ENCODE data around the gene ASTN2.

The ASTN2 gene

GRCh38 chr9:116986015-116986414 lies 428.8 kb downstream of the ASTN2 start:
- DNase-seq (no peak), ATAC-seq (ENCODE audit: insufficient read depth, low read depth) (no peak)
- Histone ChIP-seq H3K36me3 (ENCODE audit: insufficient read depth, low read length) (no peaks in the 10 kb centered on the region), H3K4me1 (ENCODE audit: insufficient read depth, low read length) (no peaks in the 10 kb centered on the region), H3K27me3 (ENCODE audit: insufficient read depth, low read length, poor library complexity) (no peaks in the 10 kb centered on the region), H3K4me2 (ENCODE audit: insufficient read depth, low read length) (no peak overlapping the region), H3K79me2 (ENCODE audit: insufficient read depth, low read length) (no peaks in the 10 kb centered on the region), H3K9ac (ENCODE audit: low read depth, low read length) (no peak overlapping the region), H3K9me3 (ENCODE audit: insufficient read depth, low read length, severe bottlenecking) (no peaks in the 10 kb centered on the region), H2AFZ (ENCODE audit: low read depth, low read length) (no peak overlapping the region), H3K4me3 (ENCODE audit: low read depth in 1 of 2, low read length in 2 of 2) (no peak overlapping the region), H4K20me1 (ENCODE audit: insufficient read depth, low read length) (no peaks in the 10 kb centered on the region), H3K27ac (ENCODE audit: low read length) (no peak overlapping the region)
- TF ChIP-seq EZH2 (IDR thresholded peaks at IDR 0.05; ENCODE audit: borderline replicate concordance, low read depth, low read length, severe bottlenecking): no peak
- TF ChIP-seq CTCF (IDR thresholded peaks at IDR 0.05; ENCODE audit: borderline replicate concordance, extremely low read depth, low read length, poor library complexity, severe bottlenecking): no peak

- ATAC-seq (ENCODE audit: insufficient read depth, low read depth): no peak
- H3K27ac ChIP-seq (ENCODE audit: low read length): no peak overlapping the region
Observed at GRCh38 chr9:116985596-116985995, 429.3 kb downstream of the ASTN2 start.

GRCh38 chr9:116984111-116984510 lies 430.7 kb downstream of the ASTN2 start:
- Histone ChIP-seq H3K36me3 (ENCODE audit: insufficient read depth, low read length) (no peaks in the 10 kb centered on the region), H3K9me3 (ENCODE audit: insufficient read depth, low read length, severe bottlenecking) (no peaks in the 10 kb centered on the region), H3K27me3 (ENCODE audit: insufficient read depth, low read length, poor library complexity) (no peaks in the 10 kb centered on the region), H2AFZ (ENCODE audit: low read depth, low read length) (no peak overlapping the region), H3K4me2 (ENCODE audit: insufficient read depth, low read length) (no peak overlapping the region), H3K27ac (ENCODE audit: low read length) (no peak overlapping the region), H3K4me1 (ENCODE audit: insufficient read depth, low read length) (no peaks in the 10 kb centered on the region), H4K20me1 (ENCODE audit: insufficient read depth, low read length) (no peaks in the 10 kb centered on the region), H3K79me2 (ENCODE audit: insufficient read depth, low read length) (no peaks in the 10 kb centered on the region), H3K4me3 (ENCODE audit: low read depth in 1 of 2, low read length in 2 of 2) (no peak overlapping the region), H3K9ac (ENCODE audit: low read depth, low read length) (no peak overlapping the region)
- DNase-seq (no peak), ATAC-seq (ENCODE audit: insufficient read depth, low read depth) (no peak)
- TF ChIP-seq EZH2 (IDR thresholded peaks at IDR 0.05; ENCODE audit: borderline replicate concordance, low read depth, low read length, severe bottlenecking) (no peak), CTCF (IDR thresholded peaks at IDR 0.05; ENCODE audit: borderline replicate concordance, extremely low read depth, low read length, poor library complexity, severe bottlenecking) (no peak)

More at GRCh38 chr9:116985596-116985995, 429.3 kb downstream of the ASTN2 start:
- H3K4me3 ChIP-seq (ENCODE audit: low read depth in 1 of 2, low read length in 2 of 2): no peak overlapping the region
- DNase-seq: no peak
- H3K27me3 ChIP-seq (ENCODE audit: insufficient read depth, low read length, poor library complexity): no peaks in the 10 kb centered on the region
- no peak overlapping the region for H2AFZ ChIP-seq (ENCODE audit: low read depth, low read length)
- H3K79me2 ChIP-seq (ENCODE audit: insufficient read depth, low read length): no peaks in the 10 kb centered on the region
- no peaks in the 10 kb centered on the region for H3K36me3 ChIP-seq (ENCODE audit: insufficient read depth, low read length)
- TF ChIP-seq EZH2 (IDR thresholded peaks at IDR 0.05; ENCODE audit: borderline replicate concordance, low read depth, low read length, severe bottlenecking) (no peak), CTCF (IDR thresholded peaks at IDR 0.05; ENCODE audit: borderline replicate concordance, extremely low read depth, low read length, poor library complexity, severe bottlenecking) (no peak)
- no peak overlapping the region for H3K4me2 ChIP-seq (ENCODE audit: insufficient read depth, low read length)
- H4K20me1 ChIP-seq (ENCODE audit: insufficient read depth, low read length): no peaks in the 10 kb centered on the region
- no peaks in the 10 kb centered on the region for H3K4me1 ChIP-seq (ENCODE audit: insufficient read depth, low read length)
- no peak overlapping the region for H3K9ac ChIP-seq (ENCODE audit: low read depth, low read length)
- no peaks in the 10 kb centered on the region for H3K9me3 ChIP-seq (ENCODE audit: insufficient read depth, low read length, severe bottlenecking)

GRCh38 chr9:116980582-116981120 lies 434.2 kb downstream of the ASTN2 start:
- Histone ChIP-seq H2AFZ (ENCODE audit: low read depth, low read length) (no peak overlapping the region), H3K27ac (ENCODE audit: low read length) (no peak overlapping the region), H3K79me2 (ENCODE audit: insufficient read depth, low read length) (no peaks in the 10 kb centered on the region), H3K4me3 (ENCODE audit: low read depth in 1 of 2, low read length in 2 of 2) (no peak overlapping the region), H3K36me3 (ENCODE audit: insufficient read depth, low read length) (no peaks in the 10 kb centered on the region), H3K9me3 (ENCODE audit: insufficient read depth, low read length, severe bottlenecking) (no peaks in the 10 kb centered on the region), H3K9ac (ENCODE audit: low read depth, low read length) (no peak overlapping the region), H4K20me1 (ENCODE audit: insufficient read depth, low read length) (no peaks in the 10 kb centered on the region), H3K4me2 (ENCODE audit: insufficient read depth, low read length) (no peak overlapping the region), H3K27me3 (ENCODE audit: insufficient read depth, low read length, poor library complexity) (no peaks in the 10 kb centered on the region), H3K4me1 (ENCODE audit: insufficient read depth, low read length) (no peaks in the 10 kb centered on the region)
- DNase-seq (no peak), ATAC-seq (ENCODE audit: insufficient read depth, low read depth) (no peak)
- TF ChIP-seq EZH2 (IDR thresholded peaks at IDR 0.05; ENCODE audit: borderline replicate concordance, low read depth, low read length, severe bottlenecking) (no peak), CTCF (IDR thresholded peaks at IDR 0.05; ENCODE audit: borderline replicate concordance, extremely low read depth, low read length, poor library complexity, severe bottlenecking) (no peak)

Measured in DND-41 (cell line).